A673 (cell line): ENCODE results near the gene SERAC1.

ENCODE experiments used
- EZH2 ChIP-seq: fragments of 200-600 bp; sonication (generic); IDR thresholded peaks from 2 replicates; pipeline ENCODE4 v1.6.1; 2017; ENCODE audit warnings: borderline replicate concordance, low read depth, mild to moderate bottlenecking, mixed read lengths, antibody characterized with exemption, low read length; ENCODE audit not compliant: poor library complexity, severe bottlenecking
- TF ChIP-seq, protein P1 (sequence below): fragments of 300-800, 200-600 bp; sonication (generic); conservative IDR thresholded peaks from 2 replicates; pipeline ENCODE4 v1.5.1; 2017; ENCODE audit warnings: low read depth, mild to moderate bottlenecking, antibody characterized with exemption, low read length, moderate library complexity, mixed read lengths

DNA sequence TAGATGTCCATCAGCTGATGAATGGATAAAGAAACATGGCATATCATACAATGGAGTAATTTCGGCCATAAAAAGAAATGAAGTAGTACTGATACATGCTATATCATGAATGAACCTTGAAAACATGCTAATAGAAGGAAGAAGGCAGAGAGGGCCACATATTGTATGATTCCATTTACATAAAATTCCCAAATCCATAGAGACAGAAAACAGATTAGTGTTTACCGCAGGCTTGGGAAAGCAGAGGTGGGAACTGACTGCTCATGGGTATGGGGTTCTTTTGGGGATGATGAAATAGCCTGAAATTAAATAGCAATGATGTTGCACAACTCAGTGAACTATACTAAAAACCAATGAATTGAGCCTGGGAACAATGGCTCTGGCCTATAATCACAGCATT lies 58.3 kb downstream of the SERAC1 start:
- TF ChIP-seq, protein P1, sequence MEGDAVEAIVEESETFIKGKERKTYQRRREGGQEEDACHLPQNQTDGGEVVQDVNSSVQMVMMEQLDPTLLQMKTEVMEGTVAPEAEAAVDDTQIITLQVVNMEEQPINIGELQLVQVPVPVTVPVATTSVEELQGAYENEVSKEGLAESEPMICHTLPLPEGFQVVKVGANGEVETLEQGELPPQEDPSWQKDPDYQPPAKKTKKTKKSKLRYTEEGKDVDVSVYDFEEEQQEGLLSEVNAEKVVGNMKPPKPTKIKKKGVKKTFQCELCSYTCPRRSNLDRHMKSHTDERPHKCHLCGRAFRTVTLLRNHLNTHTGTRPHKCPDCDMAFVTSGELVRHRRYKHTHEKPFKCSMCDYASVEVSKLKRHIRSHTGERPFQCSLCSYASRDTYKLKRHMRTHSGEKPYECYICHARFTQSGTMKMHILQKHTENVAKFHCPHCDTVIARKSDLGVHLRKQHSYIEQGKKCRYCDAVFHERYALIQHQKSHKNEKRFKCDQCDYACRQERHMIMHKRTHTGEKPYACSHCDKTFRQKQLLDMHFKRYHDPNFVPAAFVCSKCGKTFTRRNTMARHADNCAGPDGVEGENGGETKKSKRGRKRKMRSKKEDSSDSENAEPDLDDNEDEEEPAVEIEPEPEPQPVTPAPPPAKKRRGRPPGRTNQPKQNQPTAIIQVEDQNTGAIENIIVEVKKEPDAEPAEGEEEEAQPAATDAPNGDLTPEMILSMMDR = no peak
- TF ChIP-seq EZH2 = no peak
